ENCODE measurements around the gene ACSL1. TPM values are rescaled to one million over a fixed set of nuclear protein-coding genes. Genes with fewer than 3 reads are reported as not detected.

The ACSL1 gene, protein sequence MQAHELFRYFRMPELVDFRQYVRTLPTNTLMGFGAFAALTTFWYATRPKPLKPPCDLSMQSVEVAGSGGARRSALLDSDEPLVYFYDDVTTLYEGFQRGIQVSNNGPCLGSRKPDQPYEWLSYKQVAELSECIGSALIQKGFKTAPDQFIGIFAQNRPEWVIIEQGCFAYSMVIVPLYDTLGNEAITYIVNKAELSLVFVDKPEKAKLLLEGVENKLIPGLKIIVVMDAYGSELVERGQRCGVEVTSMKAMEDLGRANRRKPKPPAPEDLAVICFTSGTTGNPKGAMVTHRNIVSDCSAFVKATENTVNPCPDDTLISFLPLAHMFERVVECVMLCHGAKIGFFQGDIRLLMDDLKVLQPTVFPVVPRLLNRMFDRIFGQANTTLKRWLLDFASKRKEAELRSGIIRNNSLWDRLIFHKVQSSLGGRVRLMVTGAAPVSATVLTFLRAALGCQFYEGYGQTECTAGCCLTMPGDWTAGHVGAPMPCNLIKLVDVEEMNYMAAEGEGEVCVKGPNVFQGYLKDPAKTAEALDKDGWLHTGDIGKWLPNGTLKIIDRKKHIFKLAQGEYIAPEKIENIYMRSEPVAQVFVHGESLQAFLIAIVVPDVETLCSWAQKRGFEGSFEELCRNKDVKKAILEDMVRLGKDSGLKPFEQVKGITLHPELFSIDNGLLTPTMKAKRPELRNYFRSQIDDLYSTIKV
- total RNA-seq = 10 to 100 TPM; 16.0 to 16.1 TPM

GRCh38 chr4:184825896-184826690 lies at the start of gene ACSL1:
TSS of gene ACSL1 (minus strand) at chr4:184825968. CDS start at chr4:184803514, 22,454 bp downstream.
- Mint-ChIP-seq H3K27ac (peak within 1 kb of the TSS; percentile 69), H3K27me3 (peaks cover 13% of the 10 kb centered on the region), H3K9me3 (no peaks in the 10 kb centered on the region), H3K36me3 (ENCODE audit: low read depth) (no peaks in the 10 kb centered on the region), H3K4me3 (peak within 1 kb of the TSS; percentile 86), H3K4me1 (peaks cover 35% of the 10 kb centered on the region)
- POLR2A ChIA-PET = interaction anchor here (0.9 to 2.6 kb wide), 8 partner anchors 10 to 558 kb away, joined by 3 to 21 read pairs (median 4); partner anchors contain the start of genes CASP3, CENPU, PRIMPOL and SLC25A4
- CTCF ChIA-PET = no interaction called here
- peak; percentile 79 for DNase-seq

DNA sequence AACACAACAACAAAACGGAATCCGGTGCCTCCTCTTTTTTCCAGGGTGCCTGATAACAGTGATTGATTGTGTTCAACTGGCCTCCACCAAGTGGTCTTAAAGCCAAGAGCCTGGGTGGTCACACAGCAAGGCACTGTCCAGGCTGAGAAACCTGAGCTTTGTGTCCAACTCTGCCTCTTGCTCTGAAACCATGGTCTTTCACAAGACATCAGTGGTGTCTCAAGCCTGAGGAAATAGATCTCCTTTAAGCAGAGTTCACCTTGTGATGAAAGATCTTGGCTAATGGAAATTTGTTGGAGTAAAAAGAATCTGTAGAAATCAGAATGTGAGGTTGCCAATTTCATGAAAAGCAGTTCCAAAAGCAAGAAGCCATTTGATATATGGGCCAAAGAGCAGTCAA lies 47.3 kb upstream of the ACSL1 start:
- no peaks in the 10 kb centered on the region for H3K4me1 Mint-ChIP-seq
- H3K36me3 Mint-ChIP-seq (ENCODE audit: low read depth) = no peaks in the 10 kb centered on the region
- H3K9me3 Mint-ChIP-seq = no peaks in the 10 kb centered on the region
- POLR2A ChIA-PET = no interaction called here
- H3K27me3 Mint-ChIP-seq = peaks cover 20% of the 10 kb centered on the region
- no peak for DNase-seq
- H3K27ac Mint-ChIP-seq = no peak overlapping the region
- CTCF ChIA-PET = no interaction called here
- H3K4me3 Mint-ChIP-seq = no peak overlapping the region

DNA sequence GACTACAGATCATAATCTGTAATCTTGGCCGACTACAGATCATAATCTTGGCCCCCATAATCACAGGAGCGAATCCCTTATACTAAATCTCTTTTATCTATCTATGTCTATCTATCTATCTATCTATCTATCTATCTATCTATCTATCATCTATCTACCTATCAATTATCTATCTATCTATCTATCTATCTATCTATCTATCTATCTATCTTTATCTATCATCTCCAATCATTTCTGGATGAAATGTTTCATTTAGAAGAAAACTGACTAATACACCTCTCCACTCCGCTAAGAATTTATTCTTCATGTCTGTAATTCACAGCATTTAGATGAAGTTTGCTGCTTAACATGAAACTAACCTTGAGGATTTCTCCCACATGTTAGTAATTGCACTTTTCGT lies 45.0 kb upstream of the ACSL1 start:
- no peak for DNase-seq
- no peak overlapping the region for H3K27ac Mint-ChIP-seq

DNA sequence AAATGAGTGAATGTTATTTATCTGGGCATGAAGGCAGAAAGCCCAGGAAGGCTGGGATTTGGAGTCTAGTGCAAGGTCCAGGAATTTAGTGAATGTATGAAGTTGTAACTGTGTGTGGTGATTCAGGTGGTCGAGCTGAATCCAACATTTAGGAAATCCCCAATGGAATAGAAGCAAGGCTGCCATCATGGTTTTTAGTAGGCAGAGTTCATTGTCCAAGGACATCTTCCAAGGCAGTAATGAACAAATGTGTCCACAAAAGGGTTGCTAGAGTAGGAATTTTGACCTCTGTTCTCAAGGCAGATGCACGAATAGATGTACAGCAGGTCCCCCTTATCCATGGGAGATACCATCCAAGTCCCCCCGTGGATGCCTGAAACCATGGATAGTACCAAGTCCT lies 42.9 kb upstream of the ACSL1 start:
- Mint-ChIP-seq H3K27me3 (peaks cover 24% of the 10 kb centered on the region), H3K9me3 (no peaks in the 10 kb centered on the region), H3K4me3 (no peak overlapping the region), H3K36me3 (ENCODE audit: low read depth) (no peaks in the 10 kb centered on the region), H3K4me1 (no peaks in the 10 kb centered on the region), H3K27ac (no peak overlapping the region)
- no peak for DNase-seq
- POLR2A ChIA-PET = no interaction called here
- CTCF ChIA-PET = no interaction called here

More for the DNA sequence above, 45.0 kb upstream of the ACSL1 start:
- no peaks in the 10 kb centered on the region for H3K4me1 Mint-ChIP-seq
- POLR2A ChIA-PET = no interaction called here
- CTCF ChIA-PET = no interaction called here
- H3K9me3 Mint-ChIP-seq = no peaks in the 10 kb centered on the region
- H3K27me3 Mint-ChIP-seq = peaks cover 23% of the 10 kb centered on the region
- H3K4me3 Mint-ChIP-seq = no peak overlapping the region
- no peaks in the 10 kb centered on the region for H3K36me3 Mint-ChIP-seq (ENCODE audit: low read depth)

DNA sequence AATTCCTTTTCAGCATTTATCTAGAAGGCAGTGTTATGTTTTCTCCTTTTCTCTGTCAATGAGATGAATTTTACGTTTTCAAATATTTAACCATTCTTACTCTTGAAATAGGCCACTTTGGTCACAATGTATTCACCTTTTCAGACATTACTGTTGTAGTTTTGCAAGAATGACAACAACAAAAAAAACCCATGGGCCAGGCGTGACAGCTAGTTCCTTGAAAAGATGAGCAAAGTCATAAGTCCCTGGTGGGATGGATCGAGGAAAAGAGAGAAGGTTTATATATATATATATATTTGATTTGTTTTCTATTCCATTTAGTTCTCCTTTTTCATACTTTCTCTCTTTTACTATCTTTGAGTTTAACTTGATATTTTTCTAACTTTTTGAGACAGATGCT lies 38.1 kb upstream of the ACSL1 start:
- POLR2A ChIA-PET = no interaction called here
- Mint-ChIP-seq H3K27me3 (peaks cover 24% of the 10 kb centered on the region), H3K36me3 (ENCODE audit: low read depth) (no peaks in the 10 kb centered on the region), H3K9me3 (no peaks in the 10 kb centered on the region), H3K4me3 (no peak overlapping the region), H3K4me1 (peaks cover 24% of the 10 kb centered on the region), H3K27ac (no peak overlapping the region)
- CTCF ChIA-PET = no interaction called here
- no peak for DNase-seq

GRCh38 chr4:184861047-184861446 lies 35.3 kb upstream of the ACSL1 start:
- Mint-ChIP-seq H3K27me3 (peaks cover 20% of the 10 kb centered on the region), H3K4me1 (peaks cover 26% of the 10 kb centered on the region), H3K36me3 (ENCODE audit: low read depth) (no peaks in the 10 kb centered on the region), H3K9me3 (no peaks in the 10 kb centered on the region), H3K27ac (no peak overlapping the region), H3K4me3 (no peak overlapping the region)
- ChIA-PET POLR2A (no interaction called here), CTCF (no interaction called here)
- DNase-seq = no peak

DNA sequence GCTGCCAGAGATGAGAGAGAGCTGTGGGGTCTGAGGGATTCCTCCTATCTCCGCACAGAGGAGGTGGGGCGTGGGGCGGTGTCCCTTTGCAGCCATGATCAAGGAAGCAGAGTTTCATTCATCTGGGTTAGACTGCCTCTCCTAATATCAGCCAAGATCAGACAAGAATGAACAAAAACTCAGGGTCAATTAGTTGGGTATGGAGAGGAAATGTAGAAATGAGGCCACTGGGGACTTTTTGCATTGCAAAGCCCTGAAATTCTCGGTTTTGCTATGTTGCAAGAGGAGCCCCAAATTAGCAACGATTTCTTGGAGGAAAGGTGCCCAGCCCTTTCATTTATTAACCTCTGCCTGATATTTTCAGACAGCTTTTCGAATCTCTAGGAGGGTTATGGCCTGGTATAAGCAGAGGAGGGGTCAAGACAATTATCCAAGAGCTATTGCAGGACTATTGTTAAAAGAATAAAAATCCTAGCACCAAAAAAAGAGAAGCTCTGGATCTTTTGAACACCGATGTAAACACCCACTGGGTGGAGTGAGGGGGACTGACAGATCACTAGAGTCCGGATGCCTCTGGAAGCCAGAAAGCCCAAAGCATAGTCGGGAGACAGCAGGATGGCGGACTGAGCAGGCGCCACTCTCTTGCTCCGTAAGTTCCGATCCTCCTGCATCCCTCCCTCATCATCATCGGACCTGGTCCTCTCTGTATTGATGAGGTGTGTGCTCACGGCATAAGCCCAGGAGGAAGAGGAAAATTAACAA lies 34.4 kb upstream of the ACSL1 start:
- no peak for DNase-seq
- Mint-ChIP-seq H3K27me3 (peaks cover 20% of the 10 kb centered on the region), H3K4me1 (peaks cover 29% of the 10 kb centered on the region), H3K4me3 (no peak overlapping the region), H3K9me3 (no peaks in the 10 kb centered on the region), H3K27ac (no peak overlapping the region), H3K36me3 (ENCODE audit: low read depth) (no peaks in the 10 kb centered on the region)
- POLR2A ChIA-PET = interaction anchor here (1.2 kb wide), 1 partner anchor 14 kb away, joined by 3 read pairs; no protein-coding TSS in a partner anchor
- CTCF ChIA-PET = no interaction called here

DNA sequence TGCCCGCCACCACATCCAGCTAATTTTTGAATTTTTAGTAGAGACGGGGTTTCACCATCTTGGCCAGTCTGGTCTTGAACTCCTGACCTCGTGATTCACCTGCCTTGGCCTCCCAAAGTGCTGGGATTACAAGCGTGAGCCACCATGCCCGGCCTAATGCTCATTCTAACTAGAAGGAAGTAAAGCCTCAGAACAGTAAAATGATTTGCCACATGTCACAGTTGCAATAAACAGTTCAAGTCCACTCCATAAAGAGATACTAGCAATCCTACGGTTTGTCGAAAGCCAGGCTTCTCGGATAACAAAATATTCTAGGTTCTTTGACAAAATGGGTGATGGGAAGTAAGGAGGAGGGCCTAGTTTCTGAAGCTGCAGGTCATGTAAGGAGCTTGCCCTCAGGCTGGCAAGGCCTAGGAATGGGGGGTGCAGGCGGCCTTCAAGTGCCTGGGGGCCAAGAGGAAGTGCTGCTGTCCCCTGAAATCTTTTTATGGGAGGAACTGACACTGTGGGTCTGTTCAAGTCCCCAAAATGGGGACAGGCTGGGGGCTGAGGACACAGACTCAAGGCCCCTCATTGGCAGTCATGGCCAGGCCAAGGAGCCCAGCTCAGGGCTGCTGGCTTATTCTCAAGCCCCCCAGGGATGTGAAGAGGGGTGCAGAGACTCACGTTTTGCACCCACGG lies 31.8 kb upstream of the ACSL1 start:
- ChIA-PET POLR2A (no interaction called here), CTCF (no interaction called here)
- DNase-seq = no peak
- Mint-ChIP-seq H3K4me1 (peaks cover 41% of the 10 kb centered on the region), H3K9me3 (no peaks in the 10 kb centered on the region), H3K36me3 (ENCODE audit: low read depth) (no peaks in the 10 kb centered on the region), H3K4me3 (no peak overlapping the region), H3K27ac (no peak overlapping the region), H3K27me3 (peaks cover 5% of the 10 kb centered on the region)

DNA sequence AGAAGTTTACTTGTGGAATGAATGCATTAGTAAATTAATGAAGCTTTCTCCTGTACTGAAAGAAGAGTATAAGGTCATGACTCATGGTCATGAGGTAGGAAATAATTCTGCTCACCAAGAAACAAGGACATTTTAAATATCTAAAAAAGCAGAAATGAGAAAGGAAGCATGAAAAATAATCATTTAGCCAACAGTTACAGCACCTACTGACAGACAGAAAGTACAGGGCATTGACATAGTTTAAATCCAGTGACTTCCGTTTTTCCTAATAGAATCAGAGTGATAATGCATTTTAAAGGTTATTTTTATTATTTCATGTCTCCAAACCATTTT lies 30.5 kb upstream of the ACSL1 start:
- ChIA-PET CTCF (interaction anchor here (0.7 kb wide), 3 partner anchors 38 to 1053 kb away, joined by 3 to 4 read pairs (median 3); no protein-coding TSS in a partner anchor), POLR2A (no interaction called here)
- Mint-ChIP-seq H3K27ac (no peak overlapping the region), H3K4me3 (no peak overlapping the region), H3K9me3 (no peaks in the 10 kb centered on the region), H3K27me3 (peaks cover 2% of the 10 kb centered on the region), H3K36me3 (ENCODE audit: low read depth) (no peaks in the 10 kb centered on the region), H3K4me1 (peaks cover 37% of the 10 kb centered on the region)
- no peak for DNase-seq

GRCh38 chr4:184854673-184855072 lies 28.9 kb upstream of the ACSL1 start:
- POLR2A ChIA-PET = no interaction called here
- Mint-ChIP-seq H3K27me3 (no peaks in the 10 kb centered on the region), H3K4me1 (peaks cover 21% of the 10 kb centered on the region), H3K9me3 (no peaks in the 10 kb centered on the region), H3K4me3 (no peak overlapping the region), H3K27ac (no peak overlapping the region), H3K36me3 (ENCODE audit: low read depth) (no peaks in the 10 kb centered on the region)
- CTCF ChIA-PET = interaction anchor here (0.6 kb wide), 2 partner anchors 37 to 185 kb away, joined by 3 to 6 read pairs; no protein-coding TSS in a partner anchor
- DNase-seq = no peak

- CTCF ChIA-PET = interaction anchor here (1.2 kb wide), 1 partner anchor 10 kb away, joined by 4 read pairs; no protein-coding TSS in a partner anchor
- POLR2A ChIA-PET = no interaction called here
- no peaks in the 10 kb centered on the region for H3K27me3 Mint-ChIP-seq
- peaks cover 27% of the 10 kb centered on the region for H3K4me1 Mint-ChIP-seq
- no peak overlapping the region for H3K4me3 Mint-ChIP-seq
- no peaks in the 10 kb centered on the region for H3K9me3 Mint-ChIP-seq
- no peaks in the 10 kb centered on the region for H3K36me3 Mint-ChIP-seq (ENCODE audit: low read depth)
- H3K27ac Mint-ChIP-seq = no peak overlapping the region
- DNase-seq = no peak
Measured at GRCh38 chr4:184853436-184853835, 27.7 kb upstream of the ACSL1 start.

DNA sequence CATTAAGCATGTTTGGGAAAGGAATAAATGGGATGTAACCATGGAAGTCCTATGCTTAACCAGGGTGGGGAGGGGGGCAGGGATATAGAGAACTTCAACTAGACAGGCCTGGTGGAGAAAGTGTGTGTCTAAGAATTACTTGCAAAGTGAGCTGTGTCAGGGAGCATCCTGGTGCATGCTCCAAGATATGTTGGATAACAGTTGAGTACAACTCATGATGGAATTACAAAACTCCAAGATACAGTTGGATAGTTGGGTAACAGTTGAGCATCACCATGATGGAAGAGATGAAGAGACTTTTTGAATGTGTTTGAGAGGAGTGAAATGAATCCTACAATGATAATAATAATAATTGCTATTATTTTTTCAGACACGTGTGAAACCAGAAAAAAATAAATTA lies 26.1 kb upstream of the ACSL1 start:
- POLR2A ChIA-PET = interaction anchor here (0.6 kb wide), 1 partner anchor 547 kb away, joined by 4 read pairs; no protein-coding TSS in a partner anchor
- no peaks in the 10 kb centered on the region for H3K9me3 Mint-ChIP-seq
- CTCF ChIA-PET = no interaction called here
- no peak overlapping the region for H3K4me3 Mint-ChIP-seq
- no peak overlapping the region for H3K27ac Mint-ChIP-seq
- H3K36me3 Mint-ChIP-seq (ENCODE audit: low read depth) = no peaks in the 10 kb centered on the region
- H3K27me3 Mint-ChIP-seq = no peaks in the 10 kb centered on the region
- DNase-seq = no peak
- H3K4me1 Mint-ChIP-seq = peaks cover 31% of the 10 kb centered on the region
